HCT116 (cell line): Measurements from ENCODE around the gene ADAMTSL5. TPM values are rescaled to one million over a fixed set of nuclear protein-coding genes. Genes with fewer than 3 reads are reported as not detected.

ENCODE experiments used
- ATAC-seq: fragments of 200-7000 bp; cut with Tn5 transposase; 2 replicates; pipeline ENCODE4 v1.9.1; 2020; ENCODE audit warnings: mild to moderate bottlenecking, moderate library complexity
- Bru-seq: library from RNA; stranded (reverse); fragments of 400-500 nt; gene quantifications from one replicate; lab custom pipeline; 2021; lab: Mats Ljungman, UMichigan
- BruChase-seq, 2 experiments: library from RNA; stranded (reverse); fragments of 400-500 nt; gene quantifications; one replicate each; lab custom pipeline; 2021; lab: Mats Ljungman, UMichigan
- BruUV-seq: library from RNA; stranded (reverse); fragments of 400-500 nt; replicated peaks from 2 replicates; lab custom pipeline; 2021; lab: Mats Ljungman, UMichigan
- CTCF ChIA-PET: fragments of 300-600 bp; sonication (Branson Sonifier 250); formaldehyde crosslinking; loops from one replicate; lab custom pipeline; 2021; ENCODE audit warnings: antibody characterized with exemption; lab: Charles Lee
- POLR2A ChIA-PET: fragments of 300-600, 350-600 bp; sonication (Branson Sonifier 250); formaldehyde crosslinking; loops from one replicate; lab custom pipeline; 2021; ENCODE audit warnings: antibody characterized with exemption; lab: Charles Lee
- RAD21 ChIA-PET, 2 experiments: fragments of 300-600 bp; sonication (Branson Sonifier 250); formaldehyde crosslinking; loops; one replicate each; lab custom pipeline; 2023; ENCODE audit warnings: low total read pairs in 2 of 2; ENCODE audit not compliant: uncharacterized antibody in 2 of 2, unreplicated experiment in 2 of 2, low non-redundant PET in 1 of 2; lab: Charles Lee
- DNase-seq: peaks from one replicate; pipeline ENCODE4 v3.0.0-alpha.2; 2010; ENCODE audit warnings: low read depth, low spot score
- H2AFZ ChIP-seq: fragments of 200-600 bp; shearing (Covaris generic), sonication (generic); 2 replicates; pipeline ENCODE4 v1.6.1; 2017; ENCODE audit warnings: low read depth, mixed run types, mixed read lengths, antibody characterized with exemption, low read length; ENCODE audit not compliant: poor library complexity, severe bottlenecking
- H3K27ac ChIP-seq: 2 replicates; pipeline ENCODE4 v1.5.1; 2012; ENCODE audit warnings: low read depth, low read length
- H3K27me3 ChIP-seq: fragments of 200-600 bp; sonication (generic); 2 replicates; pipeline ENCODE4 v1.6.1; 2016; ENCODE audit warnings: mixed run types, low read length, mixed read lengths; ENCODE audit not compliant: insufficient read depth
- H3K36me3 ChIP-seq, 2 experiments: fragments of 200-500 bp in 1 of 2; fragments of 200-600 bp in 1 of 2; sonication (Bioruptor generic) in 1 of 2; sonication (generic) in 1 of 2; 2 replicates each; pipeline versions ENCODE4 v1.5.1 to v1.6.1; 2014 to 2016; ENCODE audit warnings: low read length in 2 of 2, inconsistent platforms in 1 of 2, mixed read lengths in 1 of 2, mixed run types in 1 of 2; ENCODE audit not compliant: insufficient read depth in 2 of 2, control insufficient read depth in 1 of 2
- H3K4me1 ChIP-seq, 2 experiments: fragments of 200-600 bp in 1 of 2; sonication (generic) in 1 of 2; 2 replicates each; pipeline versions ENCODE4 v1.5.1 to v1.6.1; 2012 to 2017; ENCODE audit warnings: low read length in 2 of 2, inconsistent platforms in 1 of 2, mild to moderate bottlenecking in 1 of 2, mixed read lengths in 1 of 2, mixed run types in 1 of 2, moderate library complexity in 1 of 2; ENCODE audit not compliant: insufficient read depth in 2 of 2, control insufficient read depth in 1 of 2
- H3K4me2 ChIP-seq: fragments of 200-600 bp; sonication (generic); 2 replicates; pipeline ENCODE4 v1.6.1; 2017; ENCODE audit warnings: mixed run types, low read length, mixed read lengths
- H3K4me3 ChIP-seq, 2 experiments: fragments of 200-600 bp in 1 of 2; sonication (generic) in 1 of 2; replicated peaks in 1 of 2; 2 replicates each; pipeline ENCODE4 v1.5.1; 2011 to 2016; ENCODE audit warnings: low read length in 2 of 2, control low read depth in 1 of 2, low read depth in 1 of 2, mild to moderate bottlenecking in 1 of 2, mixed read lengths in 1 of 2, mixed run types in 1 of 2
- H3K79me2 ChIP-seq: fragments of 200-600 bp; sonication (generic); 2 replicates; pipeline ENCODE4 v1.6.1; 2017; ENCODE audit warnings: mild to moderate bottlenecking, mixed run types, low read length, moderate library complexity, mixed read lengths; ENCODE audit not compliant: insufficient read depth
- H3K9ac ChIP-seq: fragments of 200-600 bp; sonication (generic); 2 replicates; pipeline ENCODE4 v1.6.1; 2016; ENCODE audit warnings: low read length, mixed read lengths
- H3K9me2 ChIP-seq: fragments of 200-600 bp; sonication (generic), shearing (Covaris generic); 2 replicates; pipeline ENCODE4 v1.6.1; 2017; ENCODE audit warnings: mixed run types, mild to moderate bottlenecking, moderate library complexity; ENCODE audit not compliant: insufficient read depth
- H3K9me3 ChIP-seq, 2 experiments: fragments of 200-500 bp in 1 of 2; fragments of 200-600 bp in 1 of 2; sonication (Bioruptor generic) in 1 of 2; sonication (generic) in 1 of 2; 2 replicates each; pipeline ENCODE4 v1.6.1; 2014 to 2017; ENCODE audit warnings: low read length in 2 of 2, mixed read lengths in 2 of 2, inconsistent platforms in 1 of 2, low read depth in 1 of 2, mild to moderate bottlenecking in 1 of 2, mixed run types in 1 of 2, moderate library complexity in 1 of 2; ENCODE audit not compliant: control insufficient read depth in 1 of 2, insufficient read depth in 1 of 2
- H4K20me1 ChIP-seq: fragments of 200-600 bp; sonication (generic), shearing (Covaris generic); 2 replicates; pipeline ENCODE4 v1.6.1; 2017; ENCODE audit warnings: mixed run types, mild to moderate bottlenecking, moderate library complexity; ENCODE audit not compliant: insufficient read depth
- FOSL1 ChIP-seq: IDR thresholded peaks from 2 replicates; pipeline ENCODE4 v1.6.1; 2012; ENCODE audit warnings: low read depth
- MAX ChIP-seq: IDR thresholded peaks from 2 replicates; pipeline ENCODE4 v1.6.1; 2012
- POLR2A ChIP-seq: IDR thresholded peaks from 2 replicates; pipeline ENCODE4 v1.7.0; 2011; ENCODE audit warnings: borderline replicate concordance; ENCODE audit not compliant: insufficient read depth, insufficient read length; ENCODE audit errors: extremely low read depth
- POLR2AphosphoS5 ChIP-seq: IDR thresholded peaks from 2 replicates; pipeline ENCODE4 v1.6.1; 2011; ENCODE audit warnings: mild to moderate bottlenecking, low read depth, low read length, moderate library complexity
- TCF7L2 ChIP-seq: IDR thresholded peaks from 2 replicates; pipeline ENCODE4 v1.7.0; 2011; ENCODE audit warnings: borderline replicate concordance, inconsistent platforms; ENCODE audit not compliant: insufficient read depth, insufficient read length; ENCODE audit errors: extremely low read depth
- ZBTB33 ChIP-seq: IDR thresholded peaks from 2 replicates; pipeline ENCODE4 v1.6.1; 2011; ENCODE audit warnings: mild to moderate bottlenecking, low read length, moderate library complexity; ENCODE audit not compliant: insufficient replicate concordance; ENCODE audit errors: extremely low read depth
- ZFX ChIP-seq: fragments of 450-650 bp; IDR thresholded peaks from 2 replicates; pipeline ENCODE4 v1.6.1; 2017
- intact Hi-C: fragments of 100-400 bp; cut with micrococcal nuclease; formaldehyde crosslinking; loops from 2 replicates; pipeline ENCODE4 v1.10.0; 2022
- long read RNA-seq: library from polyadenylated mRNA; unstranded; transcript quantifications from one replicate; pipeline ENCODE4 v2.0.0, GENCODE V29; 2021; ENCODE audit not compliant: unreplicated experiment
- polyA plus RNA-seq: library from polyadenylated mRNA; unstranded; fragments of >200 nt; gene quantifications from 2 replicates; pipeline ENCODE4 v1.2.1, GENCODE V29; 2012; ENCODE audit warnings: missing spikeins
- total RNA-seq: library from RNA; stranded (reverse); gene quantifications from one replicate; pipeline ENCODE4 v1.2.1, GENCODE V29; 2021; ENCODE audit not compliant: unreplicated experiment

ADAMTSL5 gene, protein sequence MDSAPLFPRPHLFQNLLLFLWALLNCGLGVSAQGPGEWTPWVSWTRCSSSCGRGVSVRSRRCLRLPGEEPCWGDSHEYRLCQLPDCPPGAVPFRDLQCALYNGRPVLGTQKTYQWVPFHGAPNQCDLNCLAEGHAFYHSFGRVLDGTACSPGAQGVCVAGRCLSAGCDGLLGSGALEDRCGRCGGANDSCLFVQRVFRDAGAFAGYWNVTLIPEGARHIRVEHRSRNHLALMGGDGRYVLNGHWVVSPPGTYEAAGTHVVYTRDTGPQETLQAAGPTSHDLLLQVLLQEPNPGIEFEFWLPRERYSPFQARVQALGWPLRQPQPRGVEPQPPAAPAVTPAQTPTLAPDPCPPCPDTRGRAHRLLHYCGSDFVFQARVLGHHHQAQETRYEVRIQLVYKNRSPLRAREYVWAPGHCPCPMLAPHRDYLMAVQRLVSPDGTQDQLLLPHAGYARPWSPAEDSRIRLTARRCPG
- total RNA-seq, result 24.0 TPM
- polyA plus RNA-seq, result 15.9 and 17.1 TPM in 2 replicates
- percentile 58 among the genes with signal in this experiment for Bru-seq, nascent RNA
- BruChase-seq, experiment 1, labeled RNA remaining after a 6-hour chase, result percentile 72 among the genes with signal in this experiment
- BruChase-seq, experiment 2, labeled RNA remaining after a 2-hour chase, result percentile 60 among the genes with signal in this experiment
- long read RNA-seq, partial matches to known transcripts, result 10 of 31 reads
- long read RNA-seq, other reads (novel, unspliced or antisense), result 21 of 31 reads

DNA sequence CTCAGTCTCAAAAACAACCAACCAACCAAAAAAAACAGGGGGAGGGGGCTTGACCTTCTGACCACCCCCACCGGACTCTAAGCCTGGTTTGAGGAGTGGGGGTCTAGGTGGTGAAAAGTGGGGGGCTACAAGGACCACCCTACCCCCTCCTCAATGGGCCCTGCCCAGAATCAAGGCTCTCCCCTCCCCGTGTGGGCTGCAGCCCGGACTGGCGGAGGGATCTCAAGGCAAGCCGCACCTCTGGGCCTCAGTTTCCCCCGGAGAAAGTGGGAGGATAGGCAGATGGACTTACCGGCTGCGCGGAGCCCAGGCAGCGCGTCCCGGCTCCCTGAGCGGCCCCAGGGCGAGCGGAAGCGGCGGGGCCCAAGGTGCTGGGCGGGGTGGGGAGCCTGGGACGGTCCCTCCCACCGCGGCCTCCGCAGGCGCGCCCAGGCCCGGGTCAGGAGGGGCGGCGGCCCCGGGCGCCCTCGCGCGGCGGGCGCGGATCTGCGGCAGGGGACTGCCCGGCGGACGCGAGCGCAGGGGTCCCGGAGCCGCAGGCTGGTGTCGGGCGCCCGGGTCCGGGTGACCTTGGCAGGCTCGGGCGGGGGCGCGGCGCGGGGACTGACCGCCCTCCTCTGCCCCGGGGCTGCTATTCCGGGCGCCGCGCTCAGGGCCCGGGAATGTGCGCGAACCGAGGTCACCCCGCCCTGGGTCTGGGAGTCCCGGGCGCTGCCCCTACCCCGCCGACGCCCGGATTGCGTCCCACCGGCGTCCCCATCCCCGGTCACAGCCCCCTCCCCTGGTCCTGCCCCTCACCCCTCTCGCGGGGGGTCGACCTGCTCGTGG lies at the start of gene ADAMTSL5:
TSS of gene ADAMTSL5 (minus strand) at position 349 of the 828 bp plus-strand sequence. CDS start 2,076 bp downstream, outside the sequence.
- ChIA-PET POLR2A (no interaction called here), RAD21 (no interaction called here), CTCF (no interaction called here)
- Histone ChIP-seq H3K79me2 (peaks cover 10% of the 10 kb centered on the region; the same call in 1 of the 2 replicates), H3K9me3 (no peaks in the 10 kb centered on the region), H3K9ac (peak within 1 kb of the TSS; percentile 81), H3K36me3 (no peaks in the 10 kb centered on the region), H3K9me2 (no peaks in the 10 kb centered on the region), H3K27me3 (no peaks in the 10 kb centered on the region), H2AFZ (no peak within 1 kb of the TSS), H3K4me1 (peaks cover 26 to 60% of the 10 kb centered on the region in 2 experiments), H3K27ac (peak within 1 kb of the TSS; percentile 80), H3K4me3 (peak within 1 kb of the TSS; percentile 94 to 98), H3K4me2 (peak within 1 kb of the TSS; percentile 97), H4K20me1 (no peaks in the 10 kb centered on the region)
- TF ChIP-seq POLR2A (peak; percentile 67), TCF7L2 (peak; percentile 21), POLR2AphosphoS5 (peak; percentile 88), MAX (0 out of 2 replicates have a peak, but pooled peaks have one; percentile 22), FOSL1 (no peak), ZBTB33 (no peak), ZFX (peak; percentile 45; the same call in 1 of the 2 replicates)
- TSS peak; percentile 67 for BruUV-seq
- peak; percentile 77 for ATAC-seq
- intact Hi-C loops, result no loop called here
- no peak for DNase-seq
